Testis (tissue), 3 donors: ENCODE results near the gene RPS3. TPM values are rescaled to one million over a fixed set of nuclear protein-coding genes. Genes with fewer than 3 reads are reported as not detected.

ENCODE experiments used
- DNase-seq: peaks from one replicate; pipeline ENCODE4 v3.0.0-alpha.2; 2019
- H3K27ac ChIP-seq, 2 donors: fragments of 200-600 bp; sonication (generic); one replicate each; pipeline ENCODE4 v1.5.1; 2019
- H3K27me3 ChIP-seq: fragments of 200-600 bp; sonication (generic); one replicate; pipeline ENCODE4 v1.5.1; 2019
- H3K36me3 ChIP-seq: fragments of 200-600 bp; sonication (generic); one replicate; pipeline ENCODE4 v1.5.1; 2017; ENCODE audit warnings: low read depth; ENCODE audit errors: missing control alignments
- H3K4me1 ChIP-seq: fragments of 200-600 bp; sonication (generic); one replicate; pipeline ENCODE4 v1.5.1; 2019
- H3K4me3 ChIP-seq, 2 donors: fragments of 200-600 bp; sonication (generic); one replicate each; pipeline ENCODE4 v1.5.1; 2017 to 2019
- H3K9me3 ChIP-seq: fragments of 200-600 bp; sonication (generic); one replicate; pipeline ENCODE4 v1.5.1; 2017
- CTCF ChIP-seq, 3 experiments: fragments of 450-650 bp in 2 of 3; fragments of 200-600 bp in 1 of 3; sonication (generic) in 1 of 3; IDR thresholded peaks; one replicate each; pipeline ENCODE4 v1.5.1; 2016 to 2019; ENCODE audit warnings: antibody characterized with exemption in 3 of 3, mild to moderate bottlenecking in 2 of 3, moderate library complexity in 1 of 3
- POLR2A ChIP-seq: fragments of 450-650 bp; IDR thresholded peaks from one replicate; pipeline ENCODE4 v1.6.1; 2017; ENCODE audit warnings: antibody characterized with exemption, mild to moderate bottlenecking, moderate library complexity
- WGBS, 2 donors: methylation state at CpG; one replicate each; pipeline ENCODE4 v1.1.5; 2018; 5-methylcytosine and 5-hydroxymethylcytosine counted together
- intact Hi-C: fragments of 100-400 bp; cut with DNase I; formaldehyde crosslinking; loops from one replicate; pipeline ENCODE4 v1.15.1; 2023; ENCODE audit warnings: low total_unique reads
- polyA plus RNA-seq: library from polyadenylated mRNA; stranded (reverse); fragments of 350-450 nt; fragmentation: Illumina TruSeq; extraction: RNeasy Lipid Tissue Mini Kit (QIAGEN cat#74804); gene quantifications from one replicate; pipeline ENCODE4 v1.2.3, GENCODE V29; 2014; ENCODE audit warnings: low read depth, low replicate concordance; ENCODE audit not compliant: insufficient read depth
- small RNA-seq, 2 donors: library from RNA; depleted of rRNA; stranded (forward); fragments of <200 nt; gene quantifications; one replicate each; pipeline ENCODE3, GENCODE V24; 2016
- total RNA-seq, 2 donors: library from RNA; depleted of rRNA; stranded (reverse); fragments of >200 nt; gene quantifications; one replicate each; pipeline ENCODE4 v1.2.3, GENCODE V29; 2016

RPS3 gene
- total and polyA plus RNA-seq, 3 donors from 2014 or later, result 464 to 1,294 (median 925) TPM

- DNase-seq, result peak; percentile 54
- Histone ChIP-seq H3K36me3 (no peaks in the 10 kb centered on the region), H3K27me3 (no peaks in the 10 kb centered on the region), H3K9me3 (no peaks in the 10 kb centered on the region), H3K27ac (no peak overlapping the region), H3K4me3 (peak overlapping the region in 1 of 2 donors; percentile 36), H3K4me1 (peaks cover 3% of the 10 kb centered on the region)
- 40 to 64% methylated on average over 42 to 46 of the region's 46 CpGs for WGBS, 2 donors
- intact Hi-C loops, result no loop called here
- TF ChIP-seq POLR2A (no peak), CTCF (IDR thresholded peaks at IDR 0.05) (peak in 2 of 3 experiments; percentile 45 to 54)
Observed at GRCh38 chr11:75450826-75451821, 51.8 kb downstream of the RPS3 start.

GRCh38 chr11:75453916-75454655 lies 54.8 kb downstream of the RPS3 start:
- Histone ChIP-seq H3K9me3 (no peaks in the 10 kb centered on the region), H3K4me1 (peaks cover 3% of the 10 kb centered on the region), H3K27me3 (no peaks in the 10 kb centered on the region), H3K27ac (no peak overlapping the region), H3K36me3 (no peaks in the 10 kb centered on the region), H3K4me3 (no peak overlapping the region)
- intact Hi-C loops, result no loop called here
- no peak for DNase-seq
- TF ChIP-seq CTCF (IDR thresholded peaks at IDR 0.05) (no peak), POLR2A (no peak)
- 53 to 64% methylated on average over 9 of the region's 9 CpGs for WGBS, 2 donors

- WGBS, 2 donors, result 58 to 67% methylated on average over 4 to 5 of the region's 5 CpGs
- no peaks in the 10 kb centered on the region for H3K36me3 ChIP-seq
- peaks cover 3% of the 10 kb centered on the region for H3K4me1 ChIP-seq
- no peak overlapping the region for H3K4me3 ChIP-seq
- DNase-seq, result no peak
- no peak overlapping the region for H3K27ac ChIP-seq
- H3K27me3 ChIP-seq, result no peaks in the 10 kb centered on the region
- TF ChIP-seq CTCF (IDR thresholded peaks at IDR 0.05) (no peak), POLR2A (no peak)
- no peaks in the 10 kb centered on the region for H3K9me3 ChIP-seq
- intact Hi-C loops, result no loop called here
Observed at GRCh38 chr11:75454987-75455386, 55.7 kb downstream of the RPS3 start.

Small RNAs within 50 kb of the gene (small RNA-seq; reads per million reads assigned to genes)
- gene SNORD15A (0 reads per million in 2 donors), gene SNORD15B (147 to 166 reads per million in 2 donors)

Other genes with a start within 250 kb of the RPS3 start
- 10 to 100 TPM; 33.2 to 46.2 TPM for gene SLCO2B1, start 248.4 kb upstream of the RPS3 start, total RNA-seq
- 18.2 TPM for gene SLCO2B1, start 248.4 kb upstream of the RPS3 start, polyA plus RNA-seq
- 10 to 100 TPM in 1 of 2 donors, 1 to 10 TPM in 1; 8.1 to 15.4 TPM for gene TPBGL, start 158.7 kb upstream of the RPS3 start, total RNA-seq
- gene TPBGL, start 158.7 kb upstream of the RPS3 start, polyA plus RNA-seq, result 10.0 TPM
- gene ARRB1, start 47.9 kb upstream of the RPS3 start, total RNA-seq, result 1 to 10 TPM; 8.4 to 8.5 TPM
- gene ARRB1, start 47.9 kb upstream of the RPS3 start, polyA plus RNA-seq, result 9.8 TPM
- 10 to 100 TPM; 51.2 to 58.2 TPM for gene KLHL35, start 33.7 kb downstream of the RPS3 start, total RNA-seq
- 15.4 TPM for gene KLHL35, start 33.7 kb downstream of the RPS3 start, polyA plus RNA-seq
- 10 to 100 TPM; 43.3 to 99.5 TPM for gene GDPD5, start 126.4 kb downstream of the RPS3 start, total RNA-seq
- 65.8 TPM for gene GDPD5, start 126.4 kb downstream of the RPS3 start, polyA plus RNA-seq
- 100 to 1,000 TPM; 122 to 178 TPM for gene SERPINH1, start 162.7 kb downstream of the RPS3 start, total RNA-seq
- 92.2 TPM for gene SERPINH1, start 162.7 kb downstream of the RPS3 start, polyA plus RNA-seq